ENCODE data around the gene TLE2.
"Not testable (repeated sequence)": the region's sequence is repeated elsewhere in the genome, so short reads cannot be mapped to it uniquely, and the experiment has no call there.

TLE2 gene

GRCh38 chr19:3038214-3038613, 9.1 kb upstream of the TLE2 start:
- no peak for DNase-seq (ENCODE audit: low read depth in 2 of 2, low spot score in 1 of 2)

- not testable (repeated sequence) for DNase-seq (ENCODE audit: low read depth in 2 of 2, low spot score in 1 of 2)
These were observed 8.0 kb upstream of the TLE2 start for GRCh38 chr19:3036977-3037544.

GRCh38 chr19:3036119-3036976, 7.3 kb upstream of the TLE2 start:
- DNase-seq (ENCODE audit: low read depth in 2 of 2, low spot score in 1 of 2) = peak; percentile 62 to 64

GRCh38 chr19:3035542-3036118, 6.5 kb upstream of the TLE2 start:
- peak; percentile 79 to 87 for DNase-seq (ENCODE audit: low read depth in 2 of 2, low spot score in 1 of 2)

- no peak for DNase-seq (ENCODE audit: low read depth in 2 of 2, low spot score in 1 of 2)
These were observed 5.8 kb upstream of the TLE2 start for GRCh38 chr19:3034656-3035541.

- no peak for DNase-seq (ENCODE audit: low read depth in 2 of 2, low spot score in 1 of 2)
These were observed 5.3 kb upstream of the TLE2 start for GRCh38 chr19:3034406-3034655.

GRCh38 chr19:3033595-3034405, 4.7 kb upstream of the TLE2 start:
- DNase-seq (ENCODE audit: low read depth in 2 of 2, low spot score in 1 of 2) = no peak

- no peak for DNase-seq (ENCODE audit: low read depth in 2 of 2, low spot score in 1 of 2)
These were observed 2.5 kb upstream of the TLE2 start for GRCh38 chr19:3031607-3031867.

GRCh38 chr19:3028305-3029064, 595 bp downstream of the TLE2 start:
- DNase-seq (ENCODE audit: low read depth in 2 of 2, low spot score in 1 of 2) = no peak

GRCh38 chr19:3027981-3028304, 1.1 kb downstream of the TLE2 start:
- DNase-seq (ENCODE audit: low read depth in 2 of 2, low spot score in 1 of 2) = no peak

GRCh38 chr19:3027292-3027691, 1.8 kb downstream of the TLE2 start:
- DNase-seq (ENCODE audit: low read depth in 2 of 2, low spot score in 1 of 2) = no peak

GRCh38 chr19:3026768-3027167, 2.3 kb downstream of the TLE2 start:
- no peak for DNase-seq (ENCODE audit: low read depth in 2 of 2, low spot score in 1 of 2)

- no peak for DNase-seq (ENCODE audit: low read depth in 2 of 2, low spot score in 1 of 2)
These were observed 3.6 kb downstream of the TLE2 start for GRCh38 chr19:3025549-3025886.

GRCh38 chr19:3024870-3025548, 4.1 kb downstream of the TLE2 start:
- DNase-seq (ENCODE audit: low read depth in 2 of 2, low spot score in 1 of 2) = no peak

GRCh38 chr19:3024509-3024869, 4.6 kb downstream of the TLE2 start:
- DNase-seq (ENCODE audit: low read depth in 2 of 2, low spot score in 1 of 2) = no peak

- no peak for DNase-seq (ENCODE audit: low read depth in 2 of 2, low spot score in 1 of 2)
These were observed 8.6 kb downstream of the TLE2 start for GRCh38 chr19:3020321-3020960.

GRCh38 chr19:3019211-3019854, 9.7 kb downstream of the TLE2 start:
- DNase-seq (ENCODE audit: low read depth in 2 of 2, low spot score in 1 of 2) = no peak

- DNase-seq (ENCODE audit: low read depth in 2 of 2, low spot score in 1 of 2) = no peak
These were observed 11.2 kb downstream of the TLE2 start for GRCh38 chr19:3017923-3018322.

Data from stimulated activated CD8-positive, alpha-beta memory T cell treated with anti-CD3 and anti-CD28 coated beads, Interleukin-4, amount 100 ng/mL, for 1 hour (primary cell).